HCT116 (cell line): Measurements from ENCODE around the gene TNIP3. TPM values are rescaled to one million over a fixed set of nuclear protein-coding genes. Genes with fewer than 3 reads are reported as not detected.

Experiments
- ATAC-seq: fragments of 200-7000 bp; cut with Tn5 transposase; 2 replicates; pipeline ENCODE4 v1.9.1; 2020; ENCODE audit warnings: mild to moderate bottlenecking, moderate library complexity
- BruUV-seq: library from RNA; stranded (reverse); fragments of 400-500 nt; replicated peaks from 2 replicates; lab custom pipeline; 2021; lab: Mats Ljungman, UMichigan
- CTCF ChIA-PET: fragments of 300-600 bp; sonication (Branson Sonifier 250); formaldehyde crosslinking; loops from one replicate; lab custom pipeline; 2021; ENCODE audit warnings: antibody characterized with exemption; lab: Charles Lee
- POLR2A ChIA-PET: fragments of 300-600, 350-600 bp; sonication (Branson Sonifier 250); formaldehyde crosslinking; loops from one replicate; lab custom pipeline; 2021; ENCODE audit warnings: antibody characterized with exemption; lab: Charles Lee
- RAD21 ChIA-PET, 2 experiments: fragments of 300-600 bp; sonication (Branson Sonifier 250); formaldehyde crosslinking; loops; one replicate each; lab custom pipeline; 2023; ENCODE audit warnings: low total read pairs in 2 of 2; ENCODE audit not compliant: uncharacterized antibody in 2 of 2, unreplicated experiment in 2 of 2, low non-redundant PET in 1 of 2; lab: Charles Lee
- DNase-seq: peaks from one replicate; pipeline ENCODE4 v3.0.0-alpha.2; 2010; ENCODE audit warnings: low read depth, low spot score
- H2AFZ ChIP-seq: fragments of 200-600 bp; shearing (Covaris generic), sonication (generic); 2 replicates; pipeline ENCODE4 v1.6.1; 2017; ENCODE audit warnings: low read depth, mixed run types, mixed read lengths, antibody characterized with exemption, low read length; ENCODE audit not compliant: poor library complexity, severe bottlenecking
- H3K27ac ChIP-seq: 2 replicates; pipeline ENCODE4 v1.5.1; 2012; ENCODE audit warnings: low read depth, low read length
- H3K27me3 ChIP-seq: fragments of 200-600 bp; sonication (generic); 2 replicates; pipeline ENCODE4 v1.6.1; 2016; ENCODE audit warnings: mixed run types, low read length, mixed read lengths; ENCODE audit not compliant: insufficient read depth
- H3K36me3 ChIP-seq, 2 experiments: fragments of 200-500 bp in 1 of 2; fragments of 200-600 bp in 1 of 2; sonication (Bioruptor generic) in 1 of 2; sonication (generic) in 1 of 2; 2 replicates each; pipeline versions ENCODE4 v1.5.1 to v1.6.1; 2014 to 2016; ENCODE audit warnings: low read length in 2 of 2, inconsistent platforms in 1 of 2, mixed read lengths in 1 of 2, mixed run types in 1 of 2; ENCODE audit not compliant: insufficient read depth in 2 of 2, control insufficient read depth in 1 of 2
- H3K4me1 ChIP-seq, 2 experiments: fragments of 200-600 bp in 1 of 2; sonication (generic) in 1 of 2; 2 replicates each; pipeline versions ENCODE4 v1.5.1 to v1.6.1; 2012 to 2017; ENCODE audit warnings: low read length in 2 of 2, inconsistent platforms in 1 of 2, mild to moderate bottlenecking in 1 of 2, mixed read lengths in 1 of 2, mixed run types in 1 of 2, moderate library complexity in 1 of 2; ENCODE audit not compliant: insufficient read depth in 2 of 2, control insufficient read depth in 1 of 2
- H3K4me2 ChIP-seq: fragments of 200-600 bp; sonication (generic); 2 replicates; pipeline ENCODE4 v1.6.1; 2017; ENCODE audit warnings: mixed run types, low read length, mixed read lengths
- H3K4me3 ChIP-seq, 2 experiments: fragments of 200-600 bp in 1 of 2; sonication (generic) in 1 of 2; replicated peaks in 1 of 2; 2 replicates each; pipeline ENCODE4 v1.5.1; 2011 to 2016; ENCODE audit warnings: low read length in 2 of 2, control low read depth in 1 of 2, low read depth in 1 of 2, mild to moderate bottlenecking in 1 of 2, mixed read lengths in 1 of 2, mixed run types in 1 of 2
- H3K79me2 ChIP-seq: fragments of 200-600 bp; sonication (generic); 2 replicates; pipeline ENCODE4 v1.6.1; 2017; ENCODE audit warnings: mild to moderate bottlenecking, mixed run types, low read length, moderate library complexity, mixed read lengths; ENCODE audit not compliant: insufficient read depth
- H3K9ac ChIP-seq: fragments of 200-600 bp; sonication (generic); 2 replicates; pipeline ENCODE4 v1.6.1; 2016; ENCODE audit warnings: low read length, mixed read lengths
- H3K9me2 ChIP-seq: fragments of 200-600 bp; sonication (generic), shearing (Covaris generic); 2 replicates; pipeline ENCODE4 v1.6.1; 2017; ENCODE audit warnings: mixed run types, mild to moderate bottlenecking, moderate library complexity; ENCODE audit not compliant: insufficient read depth
- H3K9me3 ChIP-seq, 2 experiments: fragments of 200-500 bp in 1 of 2; fragments of 200-600 bp in 1 of 2; sonication (Bioruptor generic) in 1 of 2; sonication (generic) in 1 of 2; 2 replicates each; pipeline ENCODE4 v1.6.1; 2014 to 2017; ENCODE audit warnings: low read length in 2 of 2, mixed read lengths in 2 of 2, inconsistent platforms in 1 of 2, low read depth in 1 of 2, mild to moderate bottlenecking in 1 of 2, mixed run types in 1 of 2, moderate library complexity in 1 of 2; ENCODE audit not compliant: control insufficient read depth in 1 of 2, insufficient read depth in 1 of 2
- H4K20me1 ChIP-seq: fragments of 200-600 bp; sonication (generic), shearing (Covaris generic); 2 replicates; pipeline ENCODE4 v1.6.1; 2017; ENCODE audit warnings: mixed run types, mild to moderate bottlenecking, moderate library complexity; ENCODE audit not compliant: insufficient read depth
- EGR1 ChIP-seq: IDR thresholded peaks from 2 replicates; pipeline ENCODE4 v1.6.1; 2012; ENCODE audit warnings: low read depth
- ELF1 ChIP-seq: IDR thresholded peaks from 2 replicates; pipeline ENCODE4 v1.6.1; 2012; ENCODE audit warnings: low read depth, borderline replicate concordance
- EZH2 ChIP-seq: fragments of 200-600 bp; sonication (generic); IDR thresholded peaks from 2 replicates; pipeline ENCODE4 v1.6.1; 2017; ENCODE audit warnings: antibody characterized with exemption, mixed run types
- EZH2phosphoT487 ChIP-seq: fragments of 200-600 bp; IDR thresholded peaks from 2 replicates; pipeline ENCODE4 v1.6.1; 2018; ENCODE audit warnings: antibody characterized with exemption, borderline replicate concordance
- JUND ChIP-seq: IDR thresholded peaks from 2 replicates; pipeline ENCODE4 v1.6.1; 2012
- POLR2A ChIP-seq: IDR thresholded peaks from 2 replicates; pipeline ENCODE4 v1.7.0; 2011; ENCODE audit warnings: borderline replicate concordance; ENCODE audit not compliant: insufficient read depth, insufficient read length; ENCODE audit errors: extremely low read depth
- RAD21 ChIP-seq: IDR thresholded peaks from 2 replicates; pipeline ENCODE4 v1.6.1; 2012; ENCODE audit warnings: low read depth, mild to moderate bottlenecking
- YY1 ChIP-seq: IDR thresholded peaks from 2 replicates; pipeline ENCODE4 v1.6.1; 2011; ENCODE audit warnings: low read length, low read depth, moderate library complexity, mild to moderate bottlenecking; ENCODE audit not compliant: insufficient replicate concordance; ENCODE audit errors: extremely low read depth
- intact Hi-C: fragments of 100-400 bp; cut with micrococcal nuclease; formaldehyde crosslinking; loops from 2 replicates; pipeline ENCODE4 v1.10.0; 2022
- total RNA-seq: library from RNA; stranded (reverse); gene quantifications from one replicate; pipeline ENCODE4 v1.2.1, GENCODE V29; 2021; ENCODE audit not compliant: unreplicated experiment
- TF ChIP-seq, protein P1 (sequence below): IDR thresholded peaks from 2 replicates; pipeline ENCODE4 v1.6.1; 2012; ENCODE audit warnings: low read depth
- TF ChIP-seq, protein P2 (sequence below): IDR thresholded peaks from 2 replicates; pipeline ENCODE4 v1.6.1; 2012
- TF ChIP-seq, protein P3 (sequence below): IDR thresholded peaks from 2 replicates; pipeline ENCODE4 v1.6.1; 2011; ENCODE audit warnings: mild to moderate bottlenecking, low read length, moderate library complexity; ENCODE audit not compliant: insufficient replicate concordance; ENCODE audit errors: extremely low read depth
- TF ChIP-seq, protein P4 (sequence below), 3 experiments: fragments of 200-600 bp in 1 of 3; sonication (generic) in 1 of 3; IDR thresholded peaks in 2 of 3; conservative IDR thresholded peaks in 1 of 3; 2 replicates each; pipeline ENCODE4 v1.5.1; 2012 to 2017; ENCODE audit warnings: low read depth in 2 of 3, low read length in 2 of 3, antibody characterized with exemption in 1 of 3, borderline replicate concordance in 1 of 3, control low read depth in 1 of 3, mild to moderate bottlenecking in 1 of 3, mixed read lengths in 1 of 3, mixed run types in 1 of 3, moderate library complexity in 1 of 3; ENCODE audit not compliant: insufficient read depth in 1 of 3

The TNIP3 gene
- total RNA-seq, 1 experiment from 2014 or later = not detected

DNA sequence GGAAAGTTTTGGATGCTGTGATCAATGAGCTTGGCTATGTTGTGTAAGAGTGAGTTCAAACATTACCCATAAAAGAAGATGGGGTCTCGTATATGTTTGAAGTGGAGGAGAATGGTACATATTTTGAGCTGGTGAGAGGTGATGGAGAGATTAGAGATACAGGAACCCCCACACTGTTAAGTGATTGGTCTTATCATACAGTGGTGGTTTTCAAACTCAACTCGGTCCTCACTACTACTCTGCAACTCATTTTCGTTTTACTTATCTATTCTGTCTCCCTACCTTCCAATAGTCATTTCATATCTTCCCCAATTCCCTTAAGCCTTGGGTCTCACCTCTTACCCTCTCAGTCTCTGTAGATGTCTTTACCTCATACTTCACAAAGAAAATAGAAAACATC is 16.4 kb upstream of the TNIP3 start:
- Histone ChIP-seq H3K4me2 (no peak overlapping the region), H3K36me3 (no peaks in the 10 kb centered on the region), H3K9me3 (no peaks in the 10 kb centered on the region)
- intact Hi-C loops = no loop called here
- DNase-seq = no peak
- TF ChIP-seq EGR1 (no peak), EZH2phosphoT487 (no peak), JUND (no peak), EZH2 (no peak), POLR2A (no peak), RAD21 (no peak), ELF1 (no peak), YY1 (no peak)
- TF ChIP-seq, protein P1, sequence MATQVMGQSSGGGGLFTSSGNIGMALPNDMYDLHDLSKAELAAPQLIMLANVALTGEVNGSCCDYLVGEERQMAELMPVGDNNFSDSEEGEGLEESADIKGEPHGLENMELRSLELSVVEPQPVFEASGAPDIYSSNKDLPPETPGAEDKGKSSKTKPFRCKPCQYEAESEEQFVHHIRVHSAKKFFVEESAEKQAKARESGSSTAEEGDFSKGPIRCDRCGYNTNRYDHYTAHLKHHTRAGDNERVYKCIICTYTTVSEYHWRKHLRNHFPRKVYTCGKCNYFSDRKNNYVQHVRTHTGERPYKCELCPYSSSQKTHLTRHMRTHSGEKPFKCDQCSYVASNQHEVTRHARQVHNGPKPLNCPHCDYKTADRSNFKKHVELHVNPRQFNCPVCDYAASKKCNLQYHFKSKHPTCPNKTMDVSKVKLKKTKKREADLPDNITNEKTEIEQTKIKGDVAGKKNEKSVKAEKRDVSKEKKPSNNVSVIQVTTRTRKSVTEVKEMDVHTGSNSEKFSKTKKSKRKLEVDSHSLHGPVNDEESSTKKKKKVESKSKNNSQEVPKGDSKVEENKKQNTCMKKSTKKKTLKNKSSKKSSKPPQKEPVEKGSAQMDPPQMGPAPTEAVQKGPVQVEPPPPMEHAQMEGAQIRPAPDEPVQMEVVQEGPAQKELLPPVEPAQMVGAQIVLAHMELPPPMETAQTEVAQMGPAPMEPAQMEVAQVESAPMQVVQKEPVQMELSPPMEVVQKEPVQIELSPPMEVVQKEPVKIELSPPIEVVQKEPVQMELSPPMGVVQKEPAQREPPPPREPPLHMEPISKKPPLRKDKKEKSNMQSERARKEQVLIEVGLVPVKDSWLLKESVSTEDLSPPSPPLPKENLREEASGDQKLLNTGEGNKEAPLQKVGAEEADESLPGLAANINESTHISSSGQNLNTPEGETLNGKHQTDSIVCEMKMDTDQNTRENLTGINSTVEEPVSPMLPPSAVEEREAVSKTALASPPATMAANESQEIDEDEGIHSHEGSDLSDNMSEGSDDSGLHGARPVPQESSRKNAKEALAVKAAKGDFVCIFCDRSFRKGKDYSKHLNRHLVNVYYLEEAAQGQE = no peak
- TF ChIP-seq, protein P2, sequence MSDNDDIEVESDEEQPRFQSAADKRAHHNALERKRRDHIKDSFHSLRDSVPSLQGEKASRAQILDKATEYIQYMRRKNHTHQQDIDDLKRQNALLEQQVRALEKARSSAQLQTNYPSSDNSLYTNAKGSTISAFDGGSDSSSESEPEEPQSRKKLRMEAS = no peak
- TF ChIP-seq, protein P3, sequence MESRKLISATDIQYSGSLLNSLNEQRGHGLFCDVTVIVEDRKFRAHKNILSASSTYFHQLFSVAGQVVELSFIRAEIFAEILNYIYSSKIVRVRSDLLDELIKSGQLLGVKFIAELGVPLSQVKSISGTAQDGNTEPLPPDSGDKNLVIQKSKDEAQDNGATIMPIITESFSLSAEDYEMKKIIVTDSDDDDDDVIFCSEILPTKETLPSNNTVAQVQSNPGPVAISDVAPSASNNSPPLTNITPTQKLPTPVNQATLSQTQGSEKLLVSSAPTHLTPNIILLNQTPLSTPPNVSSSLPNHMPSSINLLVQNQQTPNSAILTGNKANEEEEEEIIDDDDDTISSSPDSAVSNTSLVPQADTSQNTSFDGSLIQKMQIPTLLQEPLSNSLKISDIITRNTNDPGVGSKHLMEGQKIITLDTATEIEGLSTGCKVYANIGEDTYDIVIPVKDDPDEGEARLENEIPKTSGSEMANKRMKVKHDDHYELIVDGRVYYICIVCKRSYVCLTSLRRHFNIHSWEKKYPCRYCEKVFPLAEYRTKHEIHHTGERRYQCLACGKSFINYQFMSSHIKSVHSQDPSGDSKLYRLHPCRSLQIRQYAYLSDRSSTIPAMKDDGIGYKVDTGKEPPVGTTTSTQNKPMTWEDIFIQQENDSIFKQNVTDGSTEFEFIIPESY = no peak
- TF ChIP-seq, protein P4, sequence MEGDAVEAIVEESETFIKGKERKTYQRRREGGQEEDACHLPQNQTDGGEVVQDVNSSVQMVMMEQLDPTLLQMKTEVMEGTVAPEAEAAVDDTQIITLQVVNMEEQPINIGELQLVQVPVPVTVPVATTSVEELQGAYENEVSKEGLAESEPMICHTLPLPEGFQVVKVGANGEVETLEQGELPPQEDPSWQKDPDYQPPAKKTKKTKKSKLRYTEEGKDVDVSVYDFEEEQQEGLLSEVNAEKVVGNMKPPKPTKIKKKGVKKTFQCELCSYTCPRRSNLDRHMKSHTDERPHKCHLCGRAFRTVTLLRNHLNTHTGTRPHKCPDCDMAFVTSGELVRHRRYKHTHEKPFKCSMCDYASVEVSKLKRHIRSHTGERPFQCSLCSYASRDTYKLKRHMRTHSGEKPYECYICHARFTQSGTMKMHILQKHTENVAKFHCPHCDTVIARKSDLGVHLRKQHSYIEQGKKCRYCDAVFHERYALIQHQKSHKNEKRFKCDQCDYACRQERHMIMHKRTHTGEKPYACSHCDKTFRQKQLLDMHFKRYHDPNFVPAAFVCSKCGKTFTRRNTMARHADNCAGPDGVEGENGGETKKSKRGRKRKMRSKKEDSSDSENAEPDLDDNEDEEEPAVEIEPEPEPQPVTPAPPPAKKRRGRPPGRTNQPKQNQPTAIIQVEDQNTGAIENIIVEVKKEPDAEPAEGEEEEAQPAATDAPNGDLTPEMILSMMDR (IDR thresholded peaks at IDR 0.05 in 2 of 3, conservative IDR thresholded peaks at IDR 0.05 in 1 of 3; ENCODE audit: borderline replicate concordance in 1 of 3, insufficient read depth in 1 of 3, low read depth in 2 of 3, low read length in 2 of 3) = no peak
- TF ChIP-seq, all 23 proteins: peak for 0
- ChIA-PET RAD21 (no interaction called here), CTCF (no interaction called here), POLR2A (no interaction called here)
- Histone ChIP-seq H3K27ac (no peak overlapping the region), H2AFZ (no peak overlapping the region), H3K9me2 (no peaks in the 10 kb centered on the region), H3K9ac (no peak overlapping the region), H4K20me1 (no peaks in the 10 kb centered on the region), H3K79me2 (no peaks in the 10 kb centered on the region), H3K4me1 (no peaks in the 10 kb centered on the region), H3K27me3 (no peaks in the 10 kb centered on the region), H3K4me3 (no peak overlapping the region)
- no TSS peak for BruUV-seq
- no peak for ATAC-seq
